K562 (cell line): Measurements from ENCODE around the gene LAMTOR1. TPM values are rescaled to one million over a fixed set of nuclear protein-coding genes. Genes with fewer than 3 reads are reported as not detected.

Source experiments
- ESRRA ChIP-seq: fragments of 450-650 bp; IDR thresholded peaks from 2 replicates; pipeline ENCODE4 v1.6.1; 2014; ENCODE audit warnings: low read depth, mild to moderate bottlenecking, moderate library complexity, borderline replicate concordance
- ETV6 ChIP-seq, 3 experiments: fragments of 150-350 bp in 1 of 3; sonication (generic) in 1 of 3; formaldehyde crosslinking in 1 of 3; IDR thresholded peaks; 2 replicates each; pipeline versions ENCODE4 v1.6.1 to v1.8.0; 2014 to 2022; ENCODE audit warnings: borderline replicate concordance in 2 of 3, low read depth in 2 of 3, antibody characterized with exemption in 1 of 3, low read length in 1 of 3, mild to moderate bottlenecking in 1 of 3, missing genetic modification reagents in 1 of 3
- HMG20A ChIP-seq: fragments of 450-650 bp; formaldehyde crosslinking; conservative IDR thresholded peaks from 2 replicates; pipeline ENCODE4 v1.4.0; 2020; ENCODE audit warnings: mild to moderate bottlenecking, mixed read lengths
- JUNB ChIP-seq: fragments of 450-650 bp; formaldehyde crosslinking; conservative IDR thresholded peaks from 2 replicates; pipeline ENCODE4 v1.4.0; 2020; ENCODE audit warnings: mild to moderate bottlenecking
- KAT8 ChIP-seq: fragments of 450-650 bp; IDR thresholded peaks from 2 replicates; pipeline ENCODE4 v1.6.1; 2016; ENCODE audit warnings: low read depth, mild to moderate bottlenecking
- KLF13 ChIP-seq: fragments of 450-650 bp; IDR thresholded peaks from 2 replicates; pipeline ENCODE4 v1.6.1; 2016; ENCODE audit warnings: missing genetic modification characterization, low read depth, mild to moderate bottlenecking, missing compliant biosample characterization, moderate library complexity, borderline replicate concordance
- KLF6 ChIP-seq: fragments of 250-450 bp; sonication (Bioruptor Pico); IDR thresholded peaks from 2 replicates; pipeline ENCODE4 v1.4.0; 2020; ENCODE audit warnings: mild to moderate bottlenecking, moderate library complexity, borderline replicate concordance
- MCM7 ChIP-seq, 2 experiments: fragments of 450-650 bp; IDR thresholded peaks; 2 replicates each; pipeline ENCODE4 v1.6.1; 2016 to 2018
- MEIS2 ChIP-seq: fragments of 450-650 bp; IDR thresholded peaks from 2 replicates; pipeline ENCODE4 v1.6.1; 2014; ENCODE audit warnings: mild to moderate bottlenecking; ENCODE audit not compliant: partially characterized antibody
- NCOA4 ChIP-seq: fragments of 450-650 bp; IDR thresholded peaks from 2 replicates; pipeline ENCODE4 v1.6.1; 2018; ENCODE audit warnings: mild to moderate bottlenecking; ENCODE audit not compliant: partially characterized antibody
- NR2C2 ChIP-seq, 2 experiments: fragments of 200-800 bp in 1 of 2; sonication (Bioruptor generic) in 1 of 2; sonication (generic) in 1 of 2; formaldehyde crosslinking in 1 of 2; IDR thresholded peaks; 2 replicates each; pipeline versions ENCODE4 v1.6.1 to v1.8.0; 2016 to 2022; ENCODE audit warnings: mild to moderate bottlenecking in 1 of 2, missing compliant biosample characterization in 1 of 2, missing genetic modification characterization in 1 of 2, missing genetic modification reagents in 1 of 2
- NR4A1 ChIP-seq, 2 experiments: fragments of 250-450 bp in 1 of 2; fragments of 450-650 bp in 1 of 2; sonication (Bioruptor Pico) in 1 of 2; IDR thresholded peaks; 2 replicates each; pipeline versions ENCODE4 v1.4.0 to v1.6.1; 2016 to 2020; ENCODE audit warnings: mild to moderate bottlenecking in 2 of 2, missing compliant biosample characterization in 1 of 2, missing genetic modification characterization in 1 of 2, moderate library complexity in 1 of 2
- PREB ChIP-seq: sonication (generic); formaldehyde crosslinking; IDR thresholded peaks from 2 replicates; pipeline ENCODE4 v1.8.1; 2023; ENCODE audit warnings: mild to moderate bottlenecking, missing genetic modification reagents
- PTBP1 ChIP-seq: fragments of 200-400 bp; formaldehyde crosslinking; IDR thresholded peaks from 2 replicates; pipeline ENCODE4 v1.6.1; 2017; ENCODE audit warnings: low read depth, low read length
- RCOR1 ChIP-seq, 2 experiments: IDR thresholded peaks; 2 replicates each; pipeline ENCODE4 v1.6.1; 2012; ENCODE audit warnings: low read depth in 2 of 2, low read length in 2 of 2, borderline replicate concordance in 1 of 2, improper control_type of control experiment in 1 of 2
- SAP30 ChIP-seq: fragments of 200-600 bp; sonication (generic); IDR thresholded peaks from 2 replicates; pipeline ENCODE4 v1.6.1; 2012; ENCODE audit warnings: borderline replicate concordance, low read depth, mild to moderate bottlenecking, moderate library complexity, low read length, control low read depth, inconsistent platforms; ENCODE audit not compliant: insufficient read depth, poor library complexity, severe bottlenecking
- SIN3A ChIP-seq, 2 experiments: fragments of 150-350 bp in 1 of 2; IDR thresholded peaks; 2 replicates each; pipeline ENCODE4 v1.6.1; 2011 to 2016; ENCODE audit warnings: borderline replicate concordance in 2 of 2, low read depth in 2 of 2, low read length in 2 of 2, mild to moderate bottlenecking in 2 of 2, moderate library complexity in 2 of 2; ENCODE audit not compliant: control insufficient read depth in 1 of 2
- TEAD4 ChIP-seq, 2 experiments: sonication (generic) in 1 of 2; formaldehyde crosslinking in 1 of 2; IDR thresholded peaks; 2 replicates each; pipeline versions ENCODE4 v1.6.1 to v1.8.0; 2012 to 2022; ENCODE audit warnings: borderline replicate concordance in 1 of 2, inconsistent platforms in 1 of 2, low read length in 1 of 2, mild to moderate bottlenecking in 1 of 2, missing genetic modification reagents in 1 of 2
- ZNF316 ChIP-seq: fragments of 450-650 bp; IDR thresholded peaks from 2 replicates; pipeline ENCODE4 v1.6.1; 2016
- ZNF77 ChIP-seq: fragments of 250-450 bp; sonication (Bioruptor Pico); IDR thresholded peaks from 2 replicates; pipeline ENCODE4 v1.5.0; 2020
- polyA plus RNA-seq, 8 experiments: library from polyadenylated mRNA; depleted of rRNA in 4 of 8; stranded (reverse) in 5 of 8; unstranded in 3 of 8; fragments of >200 nt; fragmentation: Nextera tagmentation in 2 of 8; fragmentation: Illumina TruSeq in 1 of 8; extraction: Ambion mirVana in 2 of 8; extraction: Trizol in 1 of 8; gene quantifications; 2 replicates each; pipeline versions ENCODE4 v1.2.1 to v1.2.3, GENCODE V29; 2011 to 2014; ENCODE audit warnings: inconsistent platforms in 1 of 8, missing spikeins in 1 of 8
- total RNA-seq, 7 experiments: library from RNA; depleted of rRNA in 6 of 7; stranded (reverse); fragments of >200 nt in 6 of 7; fragmentation: Illumina TruSeq in 2 of 7; extraction: Trizol in 2 of 7; gene quantifications; 2 replicates each; pipeline versions ENCODE4 v1.2.1 to v1.2.3, GENCODE V29; 2011 to 2021; ENCODE audit warnings: low replicate concordance in 1 of 7
- TF ChIP-seq, protein P1 (sequence below): sonication (generic); formaldehyde crosslinking; IDR thresholded peaks from 2 replicates; pipeline ENCODE4 v1.8.0; 2022; ENCODE audit warnings: mild to moderate bottlenecking, missing genetic modification reagents

The LAMTOR1 gene
- total and polyA plus RNA-seq, 9 of the 15 experiments (the other 6 are each of a cell fraction or from before 2014, with no cell fraction given): 62.6 to 104 (median 85.3) TPM

- TF ChIP-seq NR2C2 (CRISPR knock-in tag; IDR thresholded peaks at IDR 0.05) (no peak), NR2C2 (tag; IDR thresholded peaks at IDR 0.05) (0 out of 2 replicates have a peak, but pooled peaks have one; percentile 46), HMG20A (CRISPR knock-in tag) (no peak), ZNF77 (CRISPR knock-in tag) (no peak), PTBP1 (no peak), RCOR1 (IDR thresholded peaks at IDR 0.05; ENCODE audit: borderline replicate concordance in 1 of 2, low read depth in 2 of 2, low read length in 2 of 2) (peak in 1 of 2 experiments; percentile 63; a peak in 1 of 4 replicates), ZNF316 (peak; percentile 30; the same call in 1 of the 2 replicates), PREB (CRISPR knock-in tag) (no peak), KAT8 (no peak), TEAD4 (IDR thresholded peaks at IDR 0.05; ENCODE audit: low read length) (peak; percentile 26; the same call in 1 of the 2 replicates), TEAD4 (CRISPR knock-in tag; IDR thresholded peaks at IDR 0.05; ENCODE audit: borderline replicate concordance) (no peak), SIN3A (IDR thresholded peaks at IDR 0.05; ENCODE audit: borderline replicate concordance in 2 of 2, control insufficient read depth in 1 of 2, low read depth in 2 of 2, low read length in 2 of 2) (no peak), NCOA4 (no peak), MEIS2 (peak; percentile 98), JUNB (no peak), ETV6 (IDR thresholded peaks at IDR 0.05; ENCODE audit: borderline replicate concordance in 1 of 2, low read depth in 2 of 2, low read length in 1 of 2) (0 out of 4 replicates have a peak, but pooled peaks of 1 of the 2 experiments have one; percentile 57), ETV6 (CRISPR knock-in tag; IDR thresholded peaks at IDR 0.05; ENCODE audit: borderline replicate concordance) (no peak), NR4A1 (CRISPR knock-in tag; IDR thresholded peaks at IDR 0.05) (no peak), NR4A1 (tag; IDR thresholded peaks at IDR 0.05) (no peak), KLF13 (tag) (no peak), SAP30 (no peak), ESRRA (peak; percentile 18; the same call in 1 of the 2 replicates), MCM7 (IDR thresholded peaks at IDR 0.05) (no peak), KLF6 (CRISPR knock-in tag) (no peak)
- TF ChIP-seq, protein P1, sequence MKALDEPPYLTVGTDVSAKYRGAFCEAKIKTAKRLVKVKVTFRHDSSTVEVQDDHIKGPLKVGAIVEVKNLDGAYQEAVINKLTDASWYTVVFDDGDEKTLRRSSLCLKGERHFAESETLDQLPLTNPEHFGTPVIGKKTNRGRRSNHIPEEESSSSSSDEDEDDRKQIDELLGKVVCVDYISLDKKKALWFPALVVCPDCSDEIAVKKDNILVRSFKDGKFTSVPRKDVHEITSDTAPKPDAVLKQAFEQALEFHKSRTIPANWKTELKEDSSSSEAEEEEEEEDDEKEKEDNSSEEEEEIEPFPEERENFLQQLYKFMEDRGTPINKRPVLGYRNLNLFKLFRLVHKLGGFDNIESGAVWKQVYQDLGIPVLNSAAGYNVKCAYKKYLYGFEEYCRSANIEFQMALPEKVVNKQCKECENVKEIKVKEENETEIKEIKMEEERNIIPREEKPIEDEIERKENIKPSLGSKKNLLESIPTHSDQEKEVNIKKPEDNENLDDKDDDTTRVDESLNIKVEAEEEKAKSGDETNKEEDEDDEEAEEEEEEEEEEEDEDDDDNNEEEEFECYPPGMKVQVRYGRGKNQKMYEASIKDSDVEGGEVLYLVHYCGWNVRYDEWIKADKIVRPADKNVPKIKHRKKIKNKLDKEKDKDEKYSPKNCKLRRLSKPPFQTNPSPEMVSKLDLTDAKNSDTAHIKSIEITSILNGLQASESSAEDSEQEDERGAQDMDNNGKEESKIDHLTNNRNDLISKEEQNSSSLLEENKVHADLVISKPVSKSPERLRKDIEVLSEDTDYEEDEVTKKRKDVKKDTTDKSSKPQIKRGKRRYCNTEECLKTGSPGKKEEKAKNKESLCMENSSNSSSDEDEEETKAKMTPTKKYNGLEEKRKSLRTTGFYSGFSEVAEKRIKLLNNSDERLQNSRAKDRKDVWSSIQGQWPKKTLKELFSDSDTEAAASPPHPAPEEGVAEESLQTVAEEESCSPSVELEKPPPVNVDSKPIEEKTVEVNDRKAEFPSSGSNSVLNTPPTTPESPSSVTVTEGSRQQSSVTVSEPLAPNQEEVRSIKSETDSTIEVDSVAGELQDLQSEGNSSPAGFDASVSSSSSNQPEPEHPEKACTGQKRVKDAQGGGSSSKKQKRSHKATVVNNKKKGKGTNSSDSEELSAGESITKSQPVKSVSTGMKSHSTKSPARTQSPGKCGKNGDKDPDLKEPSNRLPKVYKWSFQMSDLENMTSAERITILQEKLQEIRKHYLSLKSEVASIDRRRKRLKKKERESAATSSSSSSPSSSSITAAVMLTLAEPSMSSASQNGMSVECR (CRISPR knock-in tag): no peak
Measured at GRCh38 chr11:72123117-72123653, 20.1 kb upstream of the LAMTOR1 start (continued).
